Mesendoderm (in vitro differentiated cells): ENCODE results near the gene LYZL2.
A peak's percentile ranks its signal among the peaks of the same experiment; 100 is the strongest.

Experiments used
- DNase-seq: peaks from one replicate; pipeline ENCODE4 v3.0.0; 2013
- H2AK5ac ChIP-seq: 2 replicates; pipeline ENCODE4 v1.6.1; 2013; ENCODE audit warnings: low read length, inconsistent platforms
- H2BK120ac ChIP-seq: 2 replicates; pipeline ENCODE4 v1.6.1; 2013; ENCODE audit warnings: low read depth, mild to moderate bottlenecking, low read length, moderate library complexity, mixed read lengths
- H2BK15ac ChIP-seq: replicated peaks from 2 replicates; pipeline ENCODE4 v1.6.1; 2013; ENCODE audit warnings: low read depth, mild to moderate bottlenecking, moderate library complexity
- H2BK5ac ChIP-seq: 2 replicates; pipeline ENCODE4 v1.6.1; 2013; ENCODE audit warnings: low read length, inconsistent platforms
- H3K18ac ChIP-seq: 2 replicates; pipeline ENCODE4 v1.6.1; 2013; ENCODE audit warnings: mild to moderate bottlenecking, low read length, mixed read lengths
- H3K23ac ChIP-seq: one replicate; pipeline ENCODE4 v1.6.1; 2013; ENCODE audit warnings: low read length
- H3K27ac ChIP-seq: 2 replicates; pipeline ENCODE4 v1.5.1; 2013; ENCODE audit warnings: low read depth, mild to moderate bottlenecking, inconsistent platforms, low read length, moderate library complexity
- H3K27me3 ChIP-seq: 2 replicates; pipeline ENCODE4 v1.6.1; 2013; ENCODE audit warnings: low read length, control low read depth, mild to moderate bottlenecking, inconsistent platforms; ENCODE audit not compliant: insufficient read depth, poor library complexity
- H3K36me3 ChIP-seq: 2 replicates; pipeline ENCODE4 v1.6.1; 2013; ENCODE audit warnings: low read length, inconsistent platforms; ENCODE audit not compliant: control insufficient read depth, insufficient read depth
- H3K4ac ChIP-seq: one replicate; pipeline ENCODE4 v1.6.1; 2013; ENCODE audit warnings: low read depth, mild to moderate bottlenecking, low read length, moderate library complexity
- H3K4me1 ChIP-seq: 2 replicates; pipeline ENCODE4 v1.6.1; 2013; ENCODE audit warnings: low read depth, low read length, inconsistent platforms; ENCODE audit not compliant: control insufficient read depth
- H3K4me2 ChIP-seq: 2 replicates; pipeline ENCODE4 v1.6.1; 2013; ENCODE audit warnings: low read length
- H3K4me3 ChIP-seq: 2 replicates; pipeline ENCODE4 v1.5.1; 2013; ENCODE audit warnings: mild to moderate bottlenecking, low read length
- H3K56ac ChIP-seq: one replicate; pipeline ENCODE4 v1.6.1; 2013; ENCODE audit warnings: low read length
- H3K79me1 ChIP-seq: 2 replicates; pipeline ENCODE4 v1.6.1; 2013; ENCODE audit warnings: low read length, inconsistent platforms
- H3K79me2 ChIP-seq: 2 replicates; pipeline ENCODE4 v1.6.1; 2013; ENCODE audit warnings: mild to moderate bottlenecking, low read length; ENCODE audit not compliant: control insufficient read depth, insufficient read depth
- H3K9ac ChIP-seq: 2 replicates; pipeline ENCODE4 v1.6.1; 2013; ENCODE audit warnings: low read length, inconsistent platforms
- H4K5ac ChIP-seq: one replicate; pipeline ENCODE4 v1.6.1; 2013; ENCODE audit warnings: low read length
- H4K8ac ChIP-seq: one replicate; pipeline ENCODE4 v1.6.1; 2013; ENCODE audit warnings: low read depth, mild to moderate bottlenecking, control low read depth, low read length, moderate library complexity
- WGBS: extraction: QIAGEN DNeasy Blood & Tissue Kit; methylation state at CpG from one replicate; pipeline ENCODE4 v1.1.7; 2013; ENCODE audit warnings: low lambda C conversion rate, missing lambda C conversion rate; ENCODE audit not compliant: insufficient coverage; ENCODE audit errors: extremely low coverage; 5-methylcytosine and 5-hydroxymethylcytosine counted together

The LYZL2 gene

GRCh38 chr10:30581779-30582380 is 47.7 kb downstream of the LYZL2 start:
- WGBS: no CpG with 5 or more reads among the region's 3 CpGs

DNA sequence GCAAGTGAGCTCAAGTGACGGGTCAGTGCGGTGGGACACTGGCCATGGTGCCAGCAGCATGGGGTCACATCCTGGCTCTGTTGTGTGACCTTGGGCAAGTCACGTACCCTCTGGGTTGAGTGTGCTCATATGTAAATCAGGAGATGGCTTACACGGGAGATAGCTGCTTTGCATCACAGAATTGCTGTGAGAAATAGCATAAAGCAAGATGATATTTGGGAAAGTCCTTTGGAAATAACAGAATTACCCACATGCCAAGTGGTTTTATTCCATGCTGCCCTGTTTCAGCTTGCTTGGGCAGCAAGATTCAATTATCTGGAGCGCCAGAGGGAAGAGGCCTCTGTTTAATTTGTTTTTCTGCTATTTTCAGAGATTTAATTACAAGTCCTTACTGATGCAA is 48.9 kb downstream of the LYZL2 start:
- no peak overlapping the region for H3K4ac ChIP-seq
- H3K27ac ChIP-seq: no peak overlapping the region
- H3K56ac ChIP-seq: no peak overlapping the region
- no peak overlapping the region for H4K5ac ChIP-seq
- H3K9ac ChIP-seq: no peak overlapping the region
- no peak overlapping the region for H3K18ac ChIP-seq
- no peaks in the 10 kb centered on the region for H3K27me3 ChIP-seq
- H3K79me1 ChIP-seq: no peaks in the 10 kb centered on the region
- H4K8ac ChIP-seq: no peak overlapping the region
- no peaks in the 10 kb centered on the region for H3K79me2 ChIP-seq
- H2BK15ac ChIP-seq: no peak overlapping the region
- H2AK5ac ChIP-seq: no peak overlapping the region
- WGBS: no CpG with 5 or more reads among the region's 5 CpGs
- no peak for DNase-seq
- H3K4me2 ChIP-seq: no peak overlapping the region
- H3K4me3 ChIP-seq: no peak overlapping the region
- no peak overlapping the region for H2BK5ac ChIP-seq
- no peaks in the 10 kb centered on the region for H3K36me3 ChIP-seq
- no peak overlapping the region for H3K23ac ChIP-seq
- no peak overlapping the region for H2BK120ac ChIP-seq
- H3K4me1 ChIP-seq: no peaks in the 10 kb centered on the region

More at GRCh38 chr10:30581779-30582380, 47.7 kb downstream of the LYZL2 start:
- H3K9ac ChIP-seq: no peak overlapping the region
- no peak overlapping the region for H3K18ac ChIP-seq
- no peak overlapping the region for H2BK5ac ChIP-seq
- no peak overlapping the region for H3K4me3 ChIP-seq
- DNase-seq: peak; percentile 57
- H2AK5ac ChIP-seq: no peak overlapping the region
- H3K4me1 ChIP-seq: no peaks in the 10 kb centered on the region
- H4K5ac ChIP-seq: no peak overlapping the region
- no peaks in the 10 kb centered on the region for H3K27me3 ChIP-seq
- H4K8ac ChIP-seq: no peak overlapping the region
- no peak overlapping the region for H3K56ac ChIP-seq
- H3K23ac ChIP-seq: no peak overlapping the region
- no peak overlapping the region for H3K4me2 ChIP-seq
- no peak overlapping the region for H3K4ac ChIP-seq
- H3K27ac ChIP-seq: no peak overlapping the region
- H3K79me1 ChIP-seq: no peaks in the 10 kb centered on the region
- no peak overlapping the region for H2BK15ac ChIP-seq
- no peaks in the 10 kb centered on the region for H3K79me2 ChIP-seq
- no peak overlapping the region for H2BK120ac ChIP-seq
- H3K36me3 ChIP-seq: no peaks in the 10 kb centered on the region

- WGBS: no CpG with 5 or more reads among the region's 7 CpGs
- H3K56ac ChIP-seq: no peak overlapping the region
- no peak overlapping the region for H3K4ac ChIP-seq
- H2BK120ac ChIP-seq: no peak overlapping the region
- no peaks in the 10 kb centered on the region for H3K4me1 ChIP-seq
- H4K8ac ChIP-seq: no peak overlapping the region
- H4K5ac ChIP-seq: no peak overlapping the region
- no peak overlapping the region for H3K9ac ChIP-seq
- no peak for DNase-seq
- H3K27me3 ChIP-seq: no peaks in the 10 kb centered on the region
- H3K79me1 ChIP-seq: no peaks in the 10 kb centered on the region
- H2BK5ac ChIP-seq: no peak overlapping the region
- no peak overlapping the region for H3K23ac ChIP-seq
- H2AK5ac ChIP-seq: no peak overlapping the region
- no peak overlapping the region for H3K4me2 ChIP-seq
- no peak overlapping the region for H3K18ac ChIP-seq
- no peaks in the 10 kb centered on the region for H3K79me2 ChIP-seq
- no peaks in the 10 kb centered on the region for H3K36me3 ChIP-seq
- H3K27ac ChIP-seq: no peak overlapping the region
- no peak overlapping the region for H3K4me3 ChIP-seq
- H2BK15ac ChIP-seq: no peak overlapping the region
Observed at GRCh38 chr10:30580241-30580640, 49.3 kb downstream of the LYZL2 start.

DNA sequence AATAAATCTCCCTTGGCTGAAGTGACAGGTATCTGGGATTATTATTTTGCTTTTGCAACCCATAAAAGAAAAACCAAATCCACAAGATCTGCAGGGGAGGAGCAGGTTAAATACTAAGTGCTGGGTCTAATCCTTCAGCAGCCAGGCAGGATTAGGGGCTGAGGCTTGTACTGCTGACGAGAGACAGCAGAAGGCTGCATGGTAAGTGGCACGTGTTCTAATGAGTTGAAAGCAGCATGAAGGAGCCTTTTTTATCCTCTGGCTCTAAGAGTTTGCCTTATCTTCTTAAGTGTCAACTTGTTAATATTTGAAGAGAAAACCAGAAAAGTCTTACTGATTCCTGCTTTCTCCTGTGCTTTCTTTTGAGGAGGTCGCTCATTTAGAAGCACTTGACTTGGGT is 50.0 kb downstream of the LYZL2 start:
- WGBS: no CpG with 5 or more reads among the region's 3 CpGs
- no peaks in the 10 kb centered on the region for H3K36me3 ChIP-seq
- H3K79me1 ChIP-seq: no peaks in the 10 kb centered on the region

DNA sequence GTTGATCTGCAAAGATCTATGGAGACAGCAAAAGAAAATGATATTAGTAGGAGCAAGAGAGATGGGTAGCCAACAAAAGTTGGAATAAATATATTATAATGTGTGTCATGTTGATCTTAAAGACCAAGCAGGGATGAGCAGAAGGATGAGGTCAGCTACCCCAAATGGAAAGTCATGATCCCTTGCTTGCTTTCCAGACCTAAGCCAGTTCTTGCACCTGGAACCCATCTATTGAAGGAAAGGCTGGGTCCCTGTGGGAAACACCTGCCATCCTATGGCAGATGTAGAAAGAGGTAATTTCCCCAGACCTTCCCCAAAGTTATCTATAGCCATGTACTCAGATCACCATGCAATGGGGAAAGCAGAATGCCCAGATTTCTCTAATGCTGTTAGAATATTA is 52.5 kb downstream of the LYZL2 start:
- Histone ChIP-seq H2AK5ac (no peak overlapping the region), H3K79me1 (no peaks in the 10 kb centered on the region), H3K9ac (no peak overlapping the region), H2BK120ac (no peak overlapping the region), H3K23ac (no peak overlapping the region), H3K79me2 (no peaks in the 10 kb centered on the region), H3K4me1 (no peaks in the 10 kb centered on the region), H3K27ac (no peak overlapping the region), H3K4ac (no peak overlapping the region), H3K27me3 (no peaks in the 10 kb centered on the region), H4K5ac (no peak overlapping the region), H3K36me3 (no peaks in the 10 kb centered on the region), H3K18ac (no peak overlapping the region), H2BK15ac (no peak overlapping the region), H4K8ac (no peak overlapping the region), H3K4me3 (no peak overlapping the region), H2BK5ac (no peak overlapping the region), H3K56ac (no peak overlapping the region), H3K4me2 (no peak overlapping the region)
- no peak for DNase-seq

More for the DNA sequence above, 50.0 kb downstream of the LYZL2 start:
- Histone ChIP-seq H3K4me3 (no peak overlapping the region), H3K18ac (no peak overlapping the region), H3K9ac (no peak overlapping the region), H4K5ac (no peak overlapping the region), H3K4me2 (no peak overlapping the region), H3K4ac (no peak overlapping the region), H3K56ac (no peak overlapping the region), H4K8ac (no peak overlapping the region), H3K23ac (no peak overlapping the region), H3K4me1 (no peaks in the 10 kb centered on the region), H2BK15ac (no peak overlapping the region), H3K27me3 (no peaks in the 10 kb centered on the region), H3K79me2 (no peaks in the 10 kb centered on the region), H3K27ac (no peak overlapping the region), H2BK120ac (no peak overlapping the region), H2BK5ac (no peak overlapping the region), H2AK5ac (no peak overlapping the region)
- DNase-seq: peak; percentile 23

DNA sequence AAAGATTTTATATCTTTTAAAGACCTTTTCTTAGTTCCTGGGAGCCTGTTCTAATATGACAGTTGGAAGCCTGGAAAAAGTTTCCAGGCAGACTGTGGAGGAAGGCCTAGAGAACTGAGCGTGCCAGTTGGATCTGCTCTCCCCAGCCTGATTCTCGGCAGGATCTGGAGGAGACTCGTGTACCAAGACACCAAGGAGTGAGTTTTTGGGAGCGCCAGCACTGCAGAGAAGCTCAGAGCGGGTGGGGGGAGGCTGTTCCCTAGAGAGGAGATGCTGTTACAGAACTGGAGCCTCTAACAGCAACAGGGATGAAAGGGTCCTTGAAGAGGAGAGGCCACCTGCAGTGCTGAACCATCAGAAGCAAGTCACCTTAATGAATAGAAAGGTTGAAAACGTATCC is 52.9 kb downstream of the LYZL2 start:
- no peak overlapping the region for H4K8ac ChIP-seq
- no peaks in the 10 kb centered on the region for H3K79me1 ChIP-seq
- WGBS: no CpG with 5 or more reads among the region's 6 CpGs
- no peaks in the 10 kb centered on the region for H3K4me1 ChIP-seq
- H3K9ac ChIP-seq: no peak overlapping the region
- H3K36me3 ChIP-seq: no peaks in the 10 kb centered on the region
- H3K18ac ChIP-seq: no peak overlapping the region
- H3K56ac ChIP-seq: no peak overlapping the region
- H3K4ac ChIP-seq: no peak overlapping the region
- H2BK5ac ChIP-seq: no peak overlapping the region
- no peak overlapping the region for H3K4me2 ChIP-seq
- H2AK5ac ChIP-seq: no peak overlapping the region
- H2BK120ac ChIP-seq: no peak overlapping the region
- no peak overlapping the region for H4K5ac ChIP-seq
- H2BK15ac ChIP-seq: no peak overlapping the region
- H3K23ac ChIP-seq: no peak overlapping the region
- no peak overlapping the region for H3K4me3 ChIP-seq
- DNase-seq: no peak
- H3K79me2 ChIP-seq: no peaks in the 10 kb centered on the region
- no peaks in the 10 kb centered on the region for H3K27me3 ChIP-seq
- H3K27ac ChIP-seq: no peak overlapping the region
